SK-N-MC (cell line): ENCODE results near the gene ANK2.

Experiments used
- DNase-seq: peaks from one replicate; pipeline ENCODE4 v3.0.0-alpha.2; 2011; ENCODE audit warnings: low read depth, low spot score
- H3K27ac ChIP-seq: fragments of 200-600 bp; sonication (generic); 2 replicates; pipeline ENCODE4 v1.5.1; 2016; ENCODE audit warnings: mixed run types
- H3K36me3 ChIP-seq: fragments of 200-600 bp; sonication (generic); 2 replicates; pipeline ENCODE4 v1.6.1; 2017; ENCODE audit warnings: antibody characterized with exemption, low read length, mixed read lengths; ENCODE audit not compliant: insufficient read depth
- H3K4me3 ChIP-seq: fragments of 200-600 bp; sonication (generic); 2 replicates; pipeline ENCODE4 v1.5.1; 2016
- H3K9ac ChIP-seq: fragments of 200-600 bp; sonication (generic); 2 replicates; pipeline ENCODE4 v1.8.0; 2017; ENCODE audit warnings: mixed run types, mixed read lengths; ENCODE audit not compliant: insufficient read length
- H3K9me3 ChIP-seq: fragments of 200-600 bp; sonication (generic); 2 replicates; pipeline ENCODE4 v1.6.1; 2017; ENCODE audit warnings: low read depth, mild to moderate bottlenecking, antibody characterized with exemption, low read length, moderate library complexity, mixed read lengths
- EZH2 ChIP-seq: fragments of 200-600 bp; sonication (generic); IDR thresholded peaks from one replicate; pipeline ENCODE4 v1.6.1; 2017; ENCODE audit warnings: antibody characterized with exemption
- FOXP2 ChIP-seq: optimal IDR thresholded peaks from 2 replicates; pipeline ENCODE3; 2011; ENCODE audit warnings: mild to moderate bottlenecking, moderate library complexity; ENCODE audit not compliant: insufficient read depth; ENCODE audit errors: extremely low read length, control extremely low read depth
- POLR2AphosphoS5 ChIP-seq: IDR thresholded peaks from 2 replicates; pipeline ENCODE4 v1.6.1; 2012; ENCODE audit warnings: mild to moderate bottlenecking, low read depth, low read length, borderline replicate concordance

Gene ANK2

DNA sequence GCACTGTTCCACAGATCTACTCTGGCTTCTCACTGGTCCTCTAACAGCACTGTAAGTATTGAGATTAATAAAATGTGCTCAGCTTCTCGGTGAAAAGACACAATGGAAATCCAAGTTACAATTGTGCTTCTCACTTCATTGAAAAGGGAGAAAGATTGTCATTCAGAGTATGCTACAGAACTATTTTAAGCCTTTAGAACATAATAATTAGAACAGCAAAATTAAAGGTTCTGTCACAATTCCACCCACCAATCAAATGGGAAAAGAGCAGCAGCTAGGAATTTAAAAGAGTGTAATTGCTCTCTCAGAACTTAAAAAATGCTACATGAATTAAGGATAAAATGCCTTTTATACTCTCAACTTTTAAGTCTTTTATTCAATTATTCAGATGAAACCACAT, 329.4 kb downstream of the ANK2 start:
- no peaks in the 10 kb centered on the region for H3K9me3 ChIP-seq
- H3K4me3 ChIP-seq, result no peak overlapping the region
- DNase-seq, result no peak
- no peak overlapping the region for H3K9ac ChIP-seq
- no peak for TF ChIP-seq FOXP2
- TF ChIP-seq EZH2, result no peak
- TF ChIP-seq POLR2AphosphoS5, result no peak
- H3K36me3 ChIP-seq, result no peaks in the 10 kb centered on the region
- H3K27ac ChIP-seq, result no peak overlapping the region

DNA sequence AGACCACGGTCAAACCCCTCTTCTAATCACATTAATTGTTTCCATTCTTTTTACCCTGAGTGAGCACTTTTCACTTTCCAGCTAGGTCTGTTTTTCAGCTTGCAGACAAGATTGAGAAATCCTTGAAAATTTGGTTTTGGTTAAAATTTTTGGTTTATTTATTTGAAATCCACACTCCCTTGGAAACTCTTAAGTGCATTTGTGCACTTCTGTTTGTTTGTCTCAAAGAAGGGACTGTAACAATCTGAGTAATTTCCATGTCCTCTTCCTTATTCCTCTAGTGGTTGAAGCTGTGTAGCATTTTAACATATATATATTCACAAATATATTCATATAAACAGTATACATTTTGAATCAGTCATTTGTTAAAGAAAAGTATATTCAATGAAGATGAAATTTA, 333.3 kb downstream of the ANK2 start:
- Histone ChIP-seq H3K36me3 (no peaks in the 10 kb centered on the region), H3K9ac (no peak overlapping the region)
- TF ChIP-seq FOXP2 (no peak), EZH2 (no peak), POLR2AphosphoS5 (no peak)

DNA sequence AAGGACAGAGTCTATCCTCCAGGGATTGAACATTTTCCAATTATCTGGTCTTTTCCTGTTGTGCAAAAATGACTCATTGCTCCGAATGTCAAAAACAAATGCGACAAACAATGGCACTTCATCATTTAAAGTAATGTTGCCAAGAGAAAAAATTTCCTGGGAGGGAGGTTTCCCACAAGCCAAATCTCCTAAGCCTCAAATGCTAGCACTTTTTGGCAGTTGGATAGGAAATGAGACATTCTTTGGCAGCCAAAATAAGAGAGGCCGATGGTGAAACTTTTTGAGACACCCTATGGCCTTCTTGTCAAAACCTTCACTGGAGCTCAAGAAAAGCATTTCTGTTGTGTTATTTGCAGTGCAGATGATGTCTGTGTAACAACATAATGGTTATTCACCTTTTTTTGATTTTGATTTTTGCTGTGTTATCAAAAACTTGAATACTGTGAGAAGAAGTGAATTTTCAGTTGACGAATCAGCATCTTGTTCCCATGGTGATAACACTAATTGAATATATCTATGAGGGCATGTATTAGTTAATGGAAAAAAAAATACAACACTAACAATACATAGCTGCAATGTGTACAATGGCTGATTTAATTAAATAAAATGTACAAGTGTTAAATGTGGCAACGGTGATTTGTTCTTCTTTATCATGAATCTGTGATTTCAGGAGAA, 333.8 kb downstream of the ANK2 start:
- Histone ChIP-seq H3K36me3 (no peaks in the 10 kb centered on the region), H3K9ac (no peak overlapping the region), H3K4me3 (peak overlapping the region; percentile 29; the same call in 1 of the 2 replicates), H3K27ac (peak overlapping the region; percentile 56; the same call in 1 of the 2 replicates), H3K9me3 (no peaks in the 10 kb centered on the region)
- no peak for TF ChIP-seq EZH2
- TF ChIP-seq FOXP2, result no peak
- no peak for TF ChIP-seq POLR2AphosphoS5
- DNase-seq, result peak; percentile 51

More for the DNA sequence above, 333.3 kb downstream of the ANK2 start:
- H3K9me3 ChIP-seq, result no peaks in the 10 kb centered on the region
- peak overlapping the region; percentile 56; the same call in 1 of the 2 replicates for H3K27ac ChIP-seq
- DNase-seq, result no peak
- no peak overlapping the region; the same call in 1 of the 2 replicates for H3K4me3 ChIP-seq

DNA sequence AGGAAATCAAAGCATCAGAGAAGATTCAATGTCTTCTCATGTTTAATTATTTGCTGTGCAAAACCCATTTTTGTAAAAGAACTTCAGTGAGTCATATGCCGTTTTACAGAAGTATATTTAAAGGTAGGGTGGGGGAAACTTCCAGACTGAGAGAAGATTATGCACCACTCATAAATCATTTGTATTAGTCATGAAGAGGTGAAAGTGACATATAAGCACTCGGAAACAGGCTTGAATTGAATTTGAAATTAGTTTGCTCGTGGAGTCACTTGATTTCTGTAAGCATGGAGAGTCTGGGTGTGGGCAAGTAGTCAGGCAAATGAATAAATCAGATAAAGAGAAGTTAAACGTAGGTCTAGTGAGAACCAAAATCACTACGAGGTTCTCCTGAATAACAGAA, 335.1 kb downstream of the ANK2 start:
- Histone ChIP-seq H3K27ac (peak overlapping the region; percentile 56), H3K9ac (no peak overlapping the region), H3K9me3 (no peaks in the 10 kb centered on the region), H3K36me3 (no peaks in the 10 kb centered on the region), H3K4me3 (peak overlapping the region; percentile 36; the same call in 1 of the 2 replicates)
- DNase-seq, result no peak
- TF ChIP-seq FOXP2 (no peak), POLR2AphosphoS5 (no peak), EZH2 (no peak)

DNA sequence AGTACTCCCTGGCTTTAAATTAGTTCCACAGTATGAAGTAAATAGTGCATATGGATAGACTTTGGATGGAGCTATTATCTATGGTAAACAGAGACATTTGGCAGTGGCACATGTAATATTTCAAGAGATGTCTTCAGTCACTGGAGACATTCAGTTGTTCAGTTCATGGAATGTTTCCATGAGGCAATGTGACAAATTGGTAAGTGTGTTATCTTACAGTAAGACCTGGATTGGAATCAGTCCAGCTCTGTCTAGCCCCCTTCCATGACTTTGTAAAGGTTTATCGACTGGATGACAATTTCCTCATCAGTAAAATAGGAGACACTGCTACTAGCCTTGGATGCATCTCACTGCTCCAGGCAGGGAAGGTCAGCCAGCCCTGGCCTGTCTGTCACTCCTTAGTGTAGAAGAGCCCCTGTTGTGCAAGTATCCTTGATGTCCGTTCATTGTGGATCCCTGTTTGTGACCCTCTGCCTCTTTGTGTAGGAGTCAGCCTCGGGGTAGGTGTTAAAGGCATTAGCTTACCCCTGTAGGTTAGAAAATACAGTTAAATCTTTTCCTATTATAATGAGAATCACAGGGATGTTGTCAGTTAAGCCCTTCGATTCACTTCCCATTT, 335.9 kb downstream of the ANK2 start:
- H3K27ac ChIP-seq, result 0 out of 2 replicates have a peak overlapping the region, but pooled peaks have one; percentile 7
- H3K9ac ChIP-seq, result no peak overlapping the region
- no peaks in the 10 kb centered on the region for H3K9me3 ChIP-seq
- 0 out of 2 replicates have a peak overlapping the region, but pooled peaks have one; percentile 36 for H3K4me3 ChIP-seq
- no peak for TF ChIP-seq POLR2AphosphoS5
- no peak for DNase-seq
- H3K36me3 ChIP-seq, result no peaks in the 10 kb centered on the region

DNA sequence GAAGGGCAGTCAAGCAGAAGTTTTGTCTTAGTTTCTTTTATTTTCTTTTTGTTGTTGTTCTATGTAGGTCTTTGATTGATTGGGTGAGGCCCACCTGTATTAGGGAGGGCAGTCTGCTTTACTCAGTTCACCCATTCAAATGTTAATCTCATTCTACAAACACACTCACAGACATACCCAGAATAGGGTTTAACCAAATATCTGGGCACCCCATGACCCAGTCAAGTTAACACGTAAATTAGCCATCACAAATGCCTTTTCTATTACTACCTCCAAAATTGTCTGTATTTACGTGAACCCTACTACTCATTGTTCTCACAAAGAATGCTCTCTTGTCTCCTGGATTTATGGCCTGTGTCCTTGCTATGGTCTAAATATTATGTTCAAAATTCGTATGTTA, 339.7 kb downstream of the ANK2 start:
- DNase-seq, result no peak
- TF ChIP-seq POLR2AphosphoS5, result no peak
- TF ChIP-seq EZH2, result no peak
- no peak for TF ChIP-seq FOXP2
- H3K36me3 ChIP-seq, result no peaks in the 10 kb centered on the region
- H3K9me3 ChIP-seq, result no peaks in the 10 kb centered on the region
- no peak overlapping the region for H3K27ac ChIP-seq
- no peak overlapping the region for H3K9ac ChIP-seq
- no peak overlapping the region for H3K4me3 ChIP-seq

DNA sequence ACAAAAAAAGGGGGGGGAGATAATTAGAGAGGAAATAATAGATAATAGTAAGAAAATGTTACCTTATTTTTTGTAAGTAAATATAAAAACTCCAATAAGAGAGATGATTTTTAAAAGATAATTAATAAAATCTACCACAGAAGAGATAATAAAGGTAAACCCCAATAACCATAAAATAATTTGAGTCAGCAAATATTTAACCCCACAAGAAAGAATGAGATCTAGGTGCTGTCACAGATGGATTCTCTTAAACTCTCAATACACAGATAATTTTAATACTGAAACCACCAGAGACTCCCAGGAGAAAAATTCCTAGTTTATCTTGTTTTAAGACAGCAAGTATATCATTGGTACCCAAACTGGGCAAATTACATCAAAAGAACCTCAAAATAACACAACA, 341.4 kb downstream of the ANK2 start:
- TF ChIP-seq FOXP2 (no peak), EZH2 (no peak), POLR2AphosphoS5 (no peak)
- DNase-seq, result no peak
- Histone ChIP-seq H3K4me3 (no peak overlapping the region), H3K9me3 (no peaks in the 10 kb centered on the region), H3K36me3 (no peaks in the 10 kb centered on the region), H3K9ac (no peak overlapping the region), H3K27ac (no peak overlapping the region)

DNA sequence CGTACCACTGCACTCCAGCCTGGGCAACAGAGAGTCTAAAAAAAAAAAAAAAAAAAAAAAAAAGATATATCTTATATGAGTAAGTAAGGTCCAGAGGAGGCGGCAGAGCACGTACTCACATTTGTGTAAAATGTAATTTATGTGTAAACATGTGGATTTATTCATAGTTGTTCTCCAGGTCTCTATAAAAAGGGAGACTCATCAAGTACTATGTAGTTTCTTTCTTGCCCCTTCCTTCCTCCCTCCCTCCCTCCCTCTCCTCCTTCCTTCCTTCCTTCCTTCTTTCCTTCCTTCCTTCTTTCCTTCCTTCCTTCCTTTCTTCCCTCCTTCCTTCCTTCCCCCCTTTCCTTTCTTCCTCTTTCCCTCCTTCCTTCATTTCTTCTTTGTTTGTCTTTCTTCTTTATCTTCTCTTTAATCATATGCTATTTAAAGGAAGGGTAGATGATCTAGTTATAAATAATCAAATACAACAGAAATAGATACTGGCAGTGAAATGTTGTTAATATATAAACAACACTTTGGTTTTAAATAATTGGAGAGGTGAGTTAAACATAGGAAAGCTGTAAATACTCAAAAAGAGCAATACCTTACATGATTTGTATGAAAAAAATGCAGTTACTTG, 344.8 kb downstream of the ANK2 start:
- no peak overlapping the region for H3K4me3 ChIP-seq
- no peak overlapping the region for H3K27ac ChIP-seq
- H3K9me3 ChIP-seq, result no peaks in the 10 kb centered on the region
- TF ChIP-seq FOXP2, result no peak
- TF ChIP-seq POLR2AphosphoS5, result no peak
- no peak for TF ChIP-seq EZH2
- no peak overlapping the region for H3K9ac ChIP-seq
- H3K36me3 ChIP-seq, result no peaks in the 10 kb centered on the region
- no peak for DNase-seq
